Lower leg skin (tissue), 3 donors: ENCODE measurements around the gene TMEM144.

Source experiments
- POLR2A ChIP-seq, 2 donors: fragments of 450-650 bp; IDR thresholded peaks; one replicate each; pipeline ENCODE4 v1.6.1; 2016 to 2017; ENCODE audit warnings: antibody characterized with exemption in 2 of 2, mild to moderate bottlenecking in 1 of 2, moderate library complexity in 1 of 2
- TF ChIP-seq, protein P1 (sequence below), 3 donors: fragments of 450-650 bp; IDR thresholded peaks; one replicate each; pipeline ENCODE4 v1.5.1; 2016; ENCODE audit warnings: antibody characterized with exemption in 3 of 3, mild to moderate bottlenecking in 3 of 3, moderate library complexity in 2 of 3

DNA sequence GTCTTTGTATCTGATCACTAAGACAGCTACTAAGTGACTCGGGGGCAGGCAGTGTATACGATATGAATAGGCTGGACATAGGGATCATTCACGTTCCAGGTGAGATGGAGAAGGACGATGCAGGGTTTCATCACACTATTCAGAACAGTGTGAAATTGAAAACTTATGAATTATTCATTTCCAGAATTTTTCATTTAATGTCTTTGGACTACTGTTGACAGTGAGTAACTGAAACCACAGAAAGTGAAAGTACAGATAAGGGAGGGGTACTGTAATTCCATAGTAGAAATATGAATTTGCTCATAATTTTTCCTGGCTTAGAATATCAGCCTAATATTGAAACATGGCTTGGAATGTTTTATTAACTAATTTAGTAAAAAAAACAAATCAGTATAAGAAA is 24.4 kb downstream of the TMEM144 start:
- TF ChIP-seq, protein P1, sequence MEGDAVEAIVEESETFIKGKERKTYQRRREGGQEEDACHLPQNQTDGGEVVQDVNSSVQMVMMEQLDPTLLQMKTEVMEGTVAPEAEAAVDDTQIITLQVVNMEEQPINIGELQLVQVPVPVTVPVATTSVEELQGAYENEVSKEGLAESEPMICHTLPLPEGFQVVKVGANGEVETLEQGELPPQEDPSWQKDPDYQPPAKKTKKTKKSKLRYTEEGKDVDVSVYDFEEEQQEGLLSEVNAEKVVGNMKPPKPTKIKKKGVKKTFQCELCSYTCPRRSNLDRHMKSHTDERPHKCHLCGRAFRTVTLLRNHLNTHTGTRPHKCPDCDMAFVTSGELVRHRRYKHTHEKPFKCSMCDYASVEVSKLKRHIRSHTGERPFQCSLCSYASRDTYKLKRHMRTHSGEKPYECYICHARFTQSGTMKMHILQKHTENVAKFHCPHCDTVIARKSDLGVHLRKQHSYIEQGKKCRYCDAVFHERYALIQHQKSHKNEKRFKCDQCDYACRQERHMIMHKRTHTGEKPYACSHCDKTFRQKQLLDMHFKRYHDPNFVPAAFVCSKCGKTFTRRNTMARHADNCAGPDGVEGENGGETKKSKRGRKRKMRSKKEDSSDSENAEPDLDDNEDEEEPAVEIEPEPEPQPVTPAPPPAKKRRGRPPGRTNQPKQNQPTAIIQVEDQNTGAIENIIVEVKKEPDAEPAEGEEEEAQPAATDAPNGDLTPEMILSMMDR (IDR thresholded peaks at IDR 0.05): no peak
- TF ChIP-seq POLR2A (IDR thresholded peaks at IDR 0.05): no peak
